Middle frontal gyrus (tissue), 1 donor: ENCODE data around the gene MS4A5.

Experiments used
- DNase-seq: peaks from one replicate; pipeline ENCODE4 v3.0.0-alpha.2; 2015; ENCODE audit warnings: low spot score; ENCODE audit errors: extremely low spot score

Gene MS4A5

DNA sequence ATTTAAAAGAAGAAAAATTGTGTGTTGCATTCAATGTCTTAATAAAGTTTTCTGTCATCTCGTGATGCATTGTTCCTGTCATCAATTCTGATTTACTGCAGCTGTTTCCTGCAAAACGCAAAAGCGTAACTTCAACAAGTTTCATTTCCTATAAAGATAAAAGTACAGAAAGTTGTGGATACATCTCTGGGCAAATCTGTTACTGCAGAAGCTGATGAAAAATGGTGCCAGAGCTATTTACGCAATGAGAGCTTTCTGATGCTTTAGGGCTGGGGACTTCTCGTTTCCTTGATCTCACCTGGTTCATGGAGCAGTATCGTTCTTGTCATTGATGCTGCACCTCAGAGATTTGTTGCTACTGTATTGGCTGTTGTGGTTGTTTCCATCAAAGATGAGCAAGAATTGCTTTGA lies 47.7 kb downstream of the MS4A5 start:
- DNase-seq: no peak

DNA sequence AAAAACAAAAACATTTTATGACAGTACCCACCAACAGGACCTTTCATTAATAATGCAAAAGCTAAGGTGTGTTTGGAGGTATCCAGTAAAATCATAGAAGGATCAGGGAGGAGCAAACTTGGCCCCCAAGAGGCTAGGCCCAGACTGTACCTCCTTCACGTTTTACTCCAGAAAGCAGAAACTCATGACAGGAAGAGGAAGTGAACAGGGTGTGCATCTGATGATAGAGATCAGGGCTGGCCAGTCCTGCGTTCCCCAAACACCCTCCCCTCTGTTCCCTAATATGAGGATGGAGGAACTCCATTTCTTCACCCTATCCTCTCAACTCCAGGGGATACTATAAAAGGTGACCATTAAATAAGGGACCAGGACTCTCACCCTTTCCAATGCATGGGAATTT lies 53.0 kb downstream of the MS4A5 start:
- no peak for DNase-seq

DNA sequence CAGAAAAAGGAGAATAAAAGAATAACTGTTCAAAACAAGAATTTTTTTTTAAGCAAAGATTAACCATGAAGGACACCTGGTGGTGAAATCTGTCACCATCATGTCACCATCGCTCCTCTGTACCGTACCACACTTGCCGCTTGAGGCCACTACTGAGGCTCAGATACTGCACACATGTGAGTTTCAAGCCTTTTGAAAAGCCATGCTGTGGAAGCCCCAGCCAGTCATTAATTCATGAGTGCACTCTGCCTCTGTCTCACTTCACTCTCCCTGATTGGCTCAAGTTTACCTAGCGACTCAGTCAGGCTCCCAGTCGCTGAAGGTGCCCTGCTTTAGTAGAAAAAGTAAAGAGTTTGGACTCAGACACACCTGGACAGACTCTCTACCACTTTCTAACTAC lies 56.6 kb downstream of the MS4A5 start:
- DNase-seq: no peak

DNA sequence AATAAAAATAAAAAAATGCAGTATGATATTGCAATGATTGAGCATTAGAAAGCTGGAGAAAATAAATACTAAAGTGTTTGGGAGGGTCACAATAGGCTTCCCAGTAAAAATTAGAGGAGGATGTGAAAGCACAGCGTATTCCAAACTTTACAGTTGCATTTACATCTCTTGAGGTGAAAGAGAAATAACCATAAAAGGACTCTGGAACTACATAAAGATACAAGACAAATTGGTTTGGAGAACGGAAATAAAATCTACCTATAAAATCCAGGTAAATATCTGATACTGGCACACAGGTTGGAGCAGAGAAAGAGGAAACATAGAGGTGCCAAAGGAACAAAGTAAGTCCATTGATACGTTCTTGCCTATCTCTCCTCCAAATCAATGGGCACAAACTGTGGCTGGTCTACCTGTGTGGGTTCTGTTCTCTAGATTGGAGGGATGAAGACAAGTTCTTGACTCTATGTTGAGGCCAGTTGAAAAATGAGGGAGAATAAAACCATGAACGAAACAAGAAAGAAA lies 63.2 kb downstream of the MS4A5 start, which contains the start of gene MS4A12:
Gene MS4A12 (plus strand): TSS at position 291 of the 522 bp plus-strand sequence. CDS start 4,541 bp downstream, outside the sequence.
- no peak for DNase-seq

DNA sequence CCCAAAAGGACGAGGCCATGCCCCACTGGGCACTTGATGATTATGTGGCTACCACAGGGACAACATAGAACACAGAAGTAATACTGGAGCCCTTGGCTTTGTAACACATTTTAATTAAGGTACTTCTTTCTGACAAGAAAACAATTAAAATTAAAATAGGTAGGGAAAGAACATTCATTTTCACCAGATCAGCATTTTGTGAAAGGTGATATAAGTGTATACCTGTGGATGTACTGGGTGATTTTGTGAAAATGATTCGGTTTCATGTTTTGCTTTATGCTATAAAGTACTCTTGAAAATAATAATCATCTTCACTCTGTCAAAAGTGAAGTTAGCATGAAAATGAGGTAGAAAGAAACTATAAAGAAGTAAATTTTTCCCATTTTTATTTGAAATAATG lies 64.1 kb downstream of the MS4A5 start:
- no peak for DNase-seq
